ENCODE results near the gene RASEF.

DNA sequence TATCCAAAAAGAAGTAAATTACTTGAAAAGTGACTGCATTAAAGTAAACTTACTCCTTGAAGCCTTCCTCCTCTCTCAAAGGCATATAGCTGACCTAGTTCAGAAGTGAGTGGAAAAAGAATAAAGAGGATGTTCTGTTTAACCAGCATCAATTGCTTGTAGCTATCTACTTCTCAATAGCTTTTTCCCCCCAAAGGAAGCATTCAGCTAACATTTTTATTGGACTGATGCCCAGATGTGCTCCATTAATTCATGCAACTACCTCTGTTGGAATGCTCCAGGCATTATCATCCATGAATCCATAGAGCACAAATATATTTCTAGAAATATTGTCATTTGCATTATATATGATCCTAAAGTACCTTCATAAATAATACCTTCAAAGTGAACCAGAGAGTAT, 132.8 kb downstream of the RASEF start:
- TF ChIP-seq EP300 (IDR thresholded peaks at IDR 0.05; ENCODE audit: borderline replicate concordance), result no peak
- TF ChIP-seq, protein P1, sequence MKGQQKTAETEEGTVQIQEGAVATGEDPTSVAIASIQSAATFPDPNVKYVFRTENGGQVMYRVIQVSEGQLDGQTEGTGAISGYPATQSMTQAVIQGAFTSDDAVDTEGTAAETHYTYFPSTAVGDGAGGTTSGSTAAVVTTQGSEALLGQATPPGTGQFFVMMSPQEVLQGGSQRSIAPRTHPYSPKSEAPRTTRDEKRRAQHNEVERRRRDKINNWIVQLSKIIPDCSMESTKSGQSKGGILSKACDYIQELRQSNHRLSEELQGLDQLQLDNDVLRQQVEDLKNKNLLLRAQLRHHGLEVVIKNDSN (IDR thresholded peaks at IDR 0.05), result no peak
- no peak for TF ChIP-seq TEAD4 (IDR thresholded peaks at IDR 0.05)
- no peak for TF ChIP-seq CEBPB (IDR thresholded peaks at IDR 0.05)
- TF ChIP-seq, protein P2, sequence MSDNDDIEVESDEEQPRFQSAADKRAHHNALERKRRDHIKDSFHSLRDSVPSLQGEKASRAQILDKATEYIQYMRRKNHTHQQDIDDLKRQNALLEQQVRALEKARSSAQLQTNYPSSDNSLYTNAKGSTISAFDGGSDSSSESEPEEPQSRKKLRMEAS (IDR thresholded peaks at IDR 0.05), result no peak
- no peak for TF ChIP-seq YY1 (IDR thresholded peaks at IDR 0.05; ENCODE audit: low read depth)
- TF ChIP-seq, protein P3, sequence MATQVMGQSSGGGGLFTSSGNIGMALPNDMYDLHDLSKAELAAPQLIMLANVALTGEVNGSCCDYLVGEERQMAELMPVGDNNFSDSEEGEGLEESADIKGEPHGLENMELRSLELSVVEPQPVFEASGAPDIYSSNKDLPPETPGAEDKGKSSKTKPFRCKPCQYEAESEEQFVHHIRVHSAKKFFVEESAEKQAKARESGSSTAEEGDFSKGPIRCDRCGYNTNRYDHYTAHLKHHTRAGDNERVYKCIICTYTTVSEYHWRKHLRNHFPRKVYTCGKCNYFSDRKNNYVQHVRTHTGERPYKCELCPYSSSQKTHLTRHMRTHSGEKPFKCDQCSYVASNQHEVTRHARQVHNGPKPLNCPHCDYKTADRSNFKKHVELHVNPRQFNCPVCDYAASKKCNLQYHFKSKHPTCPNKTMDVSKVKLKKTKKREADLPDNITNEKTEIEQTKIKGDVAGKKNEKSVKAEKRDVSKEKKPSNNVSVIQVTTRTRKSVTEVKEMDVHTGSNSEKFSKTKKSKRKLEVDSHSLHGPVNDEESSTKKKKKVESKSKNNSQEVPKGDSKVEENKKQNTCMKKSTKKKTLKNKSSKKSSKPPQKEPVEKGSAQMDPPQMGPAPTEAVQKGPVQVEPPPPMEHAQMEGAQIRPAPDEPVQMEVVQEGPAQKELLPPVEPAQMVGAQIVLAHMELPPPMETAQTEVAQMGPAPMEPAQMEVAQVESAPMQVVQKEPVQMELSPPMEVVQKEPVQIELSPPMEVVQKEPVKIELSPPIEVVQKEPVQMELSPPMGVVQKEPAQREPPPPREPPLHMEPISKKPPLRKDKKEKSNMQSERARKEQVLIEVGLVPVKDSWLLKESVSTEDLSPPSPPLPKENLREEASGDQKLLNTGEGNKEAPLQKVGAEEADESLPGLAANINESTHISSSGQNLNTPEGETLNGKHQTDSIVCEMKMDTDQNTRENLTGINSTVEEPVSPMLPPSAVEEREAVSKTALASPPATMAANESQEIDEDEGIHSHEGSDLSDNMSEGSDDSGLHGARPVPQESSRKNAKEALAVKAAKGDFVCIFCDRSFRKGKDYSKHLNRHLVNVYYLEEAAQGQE (IDR thresholded peaks at IDR 0.05; ENCODE audit: low read depth), result no peak
- TF ChIP-seq TAF1 (IDR thresholded peaks at IDR 0.05; ENCODE audit: low read depth), result no peak
